Motor neuron (in vitro differentiated cells): Measurements from ENCODE around the gene WFIKKN1. TPM values are rescaled to one million over a fixed set of nuclear protein-coding genes. Genes with fewer than 3 reads are reported as not detected.

Source experiments
- ATAC-seq, 8 experiments: fragments of 200-7000 bp; cut with Tn5 transposase; replicated peaks in 6 of 8; 2 replicates each; pipeline ENCODE4 v1.8.0; 2021; ENCODE audit warnings: mild to moderate bottlenecking in 8 of 8, moderate library complexity in 8 of 8
- H3K27ac ChIP-seq, 2 donors: fragments of 250-450 bp; sonication (Bioruptor Pico); 2 replicates each; pipeline ENCODE4 v1.9.0; 2021; ENCODE audit warnings: antibody characterized with exemption in 2 of 2, mild to moderate bottlenecking in 2 of 2, moderate library complexity in 1 of 2
- H3K4me1 ChIP-seq, 2 donors: fragments of 250-450 bp; sonication (Bioruptor Pico); replicated peaks in 1 of 2; 2 replicates each; pipeline ENCODE4 v1.6.1; 2021; ENCODE audit warnings: antibody characterized with exemption in 2 of 2, mild to moderate bottlenecking in 2 of 2, moderate library complexity in 1 of 2
- H3K4me3 ChIP-seq, 5 donors: fragments of 250-450 bp; sonication (Bioruptor Pico); 2 replicates each; pipeline ENCODE4 v1.9.0; 2021; ENCODE audit warnings: antibody characterized with exemption in 5 of 5, mild to moderate bottlenecking in 5 of 5, moderate library complexity in 4 of 5
- WGBS, 10 experiments: fragments of 450-650 bp; shearing (Covaris generic); methylation state at CpG; one replicate each; pipeline ENCODE4 v1.0.0; 2022; 5-methylcytosine and 5-hydroxymethylcytosine counted together
- in situ Hi-C, 9 experiments: fragments of 400-800 bp; cut with MboI; loops; one replicate each; pipeline ENCODE4 v1.15.0; 2021; ENCODE audit warnings: low sequenced_read_pairs in 9 of 9, low pct_unique_long_range_greater_than_20kb in 2 of 9; ENCODE audit not compliant: unreplicated experiment in 9 of 9
- total RNA-seq, 8 experiments: library from RNA; unstranded; fragments of 300-600 nt; gene quantifications; 2 replicates each; pipeline versions ENCODE4 v1.2.3 to v1.2.4, GENCODE V29; 2022

WFIKKN1 gene
- total RNA-seq, 8 experiments from 2014 or later, result 0.14 to 9.0 (median 0.54) TPM

GRCh38 chr16:678858-679813, 48.4 kb downstream of the WFIKKN1 start:
- H3K4me1 ChIP-seq, result peaks cover 34 to 36% of the 10 kb centered on the region in 2 donors
- peak overlapping the region; percentile 37 to 92 (median 44) for H3K4me3 ChIP-seq
- in situ Hi-C loops, result no loop called here
- H3K27ac ChIP-seq, result peak overlapping the region; percentile 97 to 98
- peak; percentile 3 to 68 (median 56) for ATAC-seq
- 90 to 92% methylated on average over 2 to 4 of the region's 52 CpGs; no CpG with 5 or more reads in 8 of the 10 experiments for WGBS, 10 experiments

GRCh38 chr16:679814-680624, 49.2 kb downstream of the WFIKKN1 start, which contains the start of gene STUB1:
STUB1 (plus strand) TSS chr16:680410; CDS start chr16:680526, 116 bp downstream.
- no CpG with 5 or more reads among the region's 91 CpGs for WGBS, 10 experiments
- Histone ChIP-seq H3K4me1 (peaks cover 38 to 41% of the 10 kb centered on the region in 2 donors), H3K27ac (peak within 1 kb of the TSS; percentile 97 to 98), H3K4me3 (peak within 1 kb of the TSS; percentile 52 to 97 (median 70))
- in situ Hi-C loops, result no loop called here
- peak; percentile 24 to 47 (median 35) for ATAC-seq

- in situ Hi-C loops, result no loop called here
- ATAC-seq, result peak in 2 of 8 experiments; percentile 0 to 6
- H3K4me3 ChIP-seq, result peak overlapping the region; percentile 52 to 97 (median 70)
- peaks cover 36 to 40% of the 10 kb centered on the region in 2 donors for H3K4me1 ChIP-seq
- WGBS, 10 experiments, result 0 to 2% methylated on average over 2 to 9 of the region's 38 CpGs; no CpG with 5 or more reads in 8 of the 10 experiments
- H3K27ac ChIP-seq, result peak overlapping the region; percentile 87 to 94
Observed at GRCh38 chr16:680625-680945, 49.8 kb downstream of the WFIKKN1 start.

GRCh38 chr16:680967-681745, 50.4 kb downstream of the WFIKKN1 start:
- peak overlapping the region; percentile 52 to 97 (median 70) for H3K4me3 ChIP-seq
- peaks cover 34 to 38% of the 10 kb centered on the region in 2 donors for H3K4me1 ChIP-seq
- H3K27ac ChIP-seq, result peak overlapping the region; percentile 87 to 94
- in situ Hi-C loops, result no loop called here
- WGBS, 10 experiments, result 12 to 96% (median 72%) methylated on average over 4 to 10 of the region's 44 CpGs; no CpG with 5 or more reads in 7 of the 10 experiments
- no peak for ATAC-seq

- in situ Hi-C loops, result no loop called here
- Histone ChIP-seq H3K4me1 (peaks cover 34 to 37% of the 10 kb centered on the region in 2 donors), H3K27ac (no peak overlapping the region), H3K4me3 (peak overlapping the region in 1 of 5 donors; percentile 92)
- WGBS, 10 experiments, result 60 to 100% (median 76%) methylated on average over 1 to 16 of the region's 28 CpGs; no CpG with 5 or more reads in 3 of the 10 experiments
- ATAC-seq, result no peak
Observed at GRCh38 chr16:681746-682427, 51.1 kb downstream of the WFIKKN1 start.

GRCh38 chr16:682493-683395, 52.0 kb downstream of the WFIKKN1 start:
- ATAC-seq, result no peak
- Histone ChIP-seq H3K4me1 (peaks cover 34 to 37% of the 10 kb centered on the region in 2 donors), H3K27ac (no peak overlapping the region), H3K4me3 (peak overlapping the region in 2 of 5 donors; percentile 85 to 88)
- WGBS, 10 experiments, result 74 to 93% (median 80%) methylated on average over 2 to 12 of the region's 36 CpGs; no CpG with 5 or more reads in 5 of the 10 experiments
- in situ Hi-C loops, result no loop called here

GRCh38 chr16:683396-684070, 52.7 kb downstream of the WFIKKN1 start:
- Histone ChIP-seq H3K4me3 (peak overlapping the region; percentile 52 to 89 (median 85)), H3K4me1 (peaks cover 34 to 35% of the 10 kb centered on the region in 2 donors), H3K27ac (peak overlapping the region; percentile 74 to 94)
- 0 to 80% (median 20%) methylated on average over 2 to 7 of the region's 57 CpGs; no CpG with 5 or more reads in 5 of the 10 experiments for WGBS, 10 experiments
- no peak for ATAC-seq
- in situ Hi-C loops, result no loop called here

Other genes with a start within 250 kb of the WFIKKN1 start
- gene PGAP6, start 249.0 kb upstream of the WFIKKN1 start, total RNA-seq, result 10 to 100 TPM; 19.2 to 82.1 (median 25.3) TPM
- 10 to 100 TPM; 24.9 to 88.9 (median 54.0) TPM for gene NME4, start 233.8 kb upstream of the WFIKKN1 start, total RNA-seq
- gene DECR2, start 229.1 kb upstream of the WFIKKN1 start, total RNA-seq, result 10 to 100 TPM in 6 of 8 experiments, 1 to 10 TPM in 2; 7.1 to 24.2 (median 11.8) TPM
- gene RAB11FIP3, start 205.3 kb upstream of the WFIKKN1 start, total RNA-seq, result 10 to 100 TPM; 13.6 to 32.6 (median 25.2) TPM
- gene CAPN15, start 103.3 kb upstream of the WFIKKN1 start, total RNA-seq, result 10 to 100 TPM in 4 of 8 experiments, 1 to 10 TPM in 4; 7.1 to 46.4 (median 12.7) TPM
- gene PRR35, start 70.6 kb upstream of the WFIKKN1 start, total RNA-seq, result under 1 TPM in 5 of 8 experiments, not detected in 3; 0.05 to 0.85 (median 0.24) TPM
- 1 to 10 TPM in 5 of 8 experiments, under 1 TPM in 3; 0.33 to 2.2 (median 1.0) TPM for gene NHLRC4, start 64.0 kb upstream of the WFIKKN1 start, total RNA-seq
- 10 to 100 TPM; 17.0 to 56.1 (median 26.0) TPM for gene PIGQ, start 61.0 kb upstream of the WFIKKN1 start, total RNA-seq
- gene RAB40C, start 40.9 kb upstream of the WFIKKN1 start, total RNA-seq, result 10 to 100 TPM in 7 of 8 experiments, 1 to 10 TPM in 1; 9.3 to 23.8 (median 17.1) TPM
- gene METTL26, start 5.3 kb downstream of the WFIKKN1 start, total RNA-seq, result 10 to 100 TPM; 52.5 to 97.9 (median 66.7) TPM
- gene MCRIP2, start 10.8 kb downstream of the WFIKKN1 start, total RNA-seq, result 10 to 100 TPM; 10.3 to 58.8 (median 31.3) TPM
- 10 to 100 TPM in 7 of 8 experiments, 1 to 10 TPM in 1; 8.0 to 62.4 (median 16.4) TPM for gene WDR90, start 18.4 kb downstream of the WFIKKN1 start, total RNA-seq
- 100 to 1,000 TPM in 2 of 8 experiments, 10 to 100 TPM in 6; 30.6 to 119 (median 51.7) TPM for gene RHOT2, start 37.1 kb downstream of the WFIKKN1 start, total RNA-seq
- gene RHBDL1, start 44.7 kb downstream of the WFIKKN1 start, total RNA-seq, result 1 to 10 TPM; 1.0 to 8.5 (median 3.3) TPM
- gene STUB1, start 49.4 kb downstream of the WFIKKN1 start, total RNA-seq, result 100 to 1,000 TPM in 3 of 8 experiments, 10 to 100 TPM in 5; 39.9 to 144 (median 79.4) TPM
- 10 to 100 TPM; 18.1 to 56.4 (median 33.2) TPM for gene JMJD8, start 53.3 kb downstream of the WFIKKN1 start, total RNA-seq
- 10 to 100 TPM in 4 of 8 experiments, 1 to 10 TPM in 4; 6.0 to 18.9 (median 11.5) TPM for gene WDR24, start 59.4 kb downstream of the WFIKKN1 start, total RNA-seq
- 10 to 100 TPM in 3 of 8 experiments, 1 to 10 TPM in 2, under 1 TPM in 3; 0.31 to 13.5 (median 6.3) TPM for gene FBXL16, start 74.8 kb downstream of the WFIKKN1 start, total RNA-seq
- gene METRN, start 84.1 kb downstream of the WFIKKN1 start, total RNA-seq, result 100 to 1,000 TPM in 2 of 8 experiments, 10 to 100 TPM in 6; 10.1 to 402 (median 34.9) TPM
- gene ANTKMT, start 90.2 kb downstream of the WFIKKN1 start, total RNA-seq, result 10 to 100 TPM; 21.6 to 30.5 (median 24.5) TPM
- gene CCDC78, start 95.5 kb downstream of the WFIKKN1 start, total RNA-seq, result 10 to 100 TPM in 1 of 8 experiments, 1 to 10 TPM in 7; 2.7 to 26.1 (median 4.6) TPM
- 10 to 100 TPM in 6 of 8 experiments, 1 to 10 TPM in 2; 6.6 to 36.6 (median 14.2) TPM for gene HAGHL, start 96.1 kb downstream of the WFIKKN1 start, total RNA-seq
- 10 to 100 TPM; 15.0 to 30.5 (median 24.9) TPM for gene CIAO3, start 110.0 kb downstream of the WFIKKN1 start, total RNA-seq
- gene MSLN, start 129.7 kb downstream of the WFIKKN1 start, total RNA-seq, result under 1 TPM in 3 of 8 experiments, not detected in 5; 0.23 to 0.63 (median 0.43) TPM
- 10 to 100 TPM in 7 of 8 experiments, 1 to 10 TPM in 1; 8.7 to 32.7 (median 15.8) TPM for gene RPUSD1, start 157.4 kb downstream of the WFIKKN1 start, total RNA-seq
- 10 to 100 TPM in 6 of 8 experiments, 1 to 10 TPM in 2; 2.5 to 41.5 (median 12.4) TPM for gene CHTF18, start 157.6 kb downstream of the WFIKKN1 start, total RNA-seq
- 1 to 10 TPM in 2 of 8 experiments, under 1 TPM in 3, not detected in 3; 0.56 to 2.8 (median 0.85) TPM for gene GNG13, start 169.7 kb downstream of the WFIKKN1 start, total RNA-seq